GM12891 (cell line): ENCODE results near the gene CFAP92.

Source experiments
- DNase-seq: peaks from one replicate; pipeline ENCODE4 v3.0.0; 2011; ENCODE audit warnings: low spot score; ENCODE audit not compliant: insufficient read length
- FAIRE-seq: peaks from 2 replicates; lab custom pipeline; 2011; peaks lifted over from hg19 to GRCh38; lab: Jason Lieb, UNC
- PAX5 ChIP-seq: IDR thresholded peaks from 2 replicates; pipeline ENCODE4 v1.6.1; 2011; ENCODE audit warnings: low read length, moderate library complexity, mild to moderate bottlenecking; ENCODE audit not compliant: insufficient read depth, severe bottlenecking
- POLR2A ChIP-seq: IDR thresholded peaks from 2 replicates; pipeline ENCODE4 v1.6.1; 2011; ENCODE audit warnings: low read depth, low read length, control low read depth
- POLR2AphosphoS5 ChIP-seq: IDR thresholded peaks from 2 replicates; pipeline ENCODE4 v1.6.1; 2011; ENCODE audit warnings: low read depth, low read length, control low read depth
- POU2F2 ChIP-seq: IDR thresholded peaks from 2 replicates; pipeline ENCODE4 v1.6.1; 2011; ENCODE audit warnings: low read depth, mild to moderate bottlenecking, control low read depth, low read length, moderate library complexity
- SPI1 ChIP-seq: IDR thresholded peaks from 2 replicates; pipeline ENCODE4 v1.6.1; 2011; ENCODE audit warnings: low read depth, low read length, control low read depth
- TAF1 ChIP-seq: IDR thresholded peaks from 2 replicates; pipeline ENCODE4 v1.6.1; 2011; ENCODE audit warnings: low read depth, low read length, control low read depth

Gene CFAP92

GRCh38 chr3:129034642-129035041, 40.8 kb upstream of the CFAP92 start:
- no peak for FAIRE-seq
- TF ChIP-seq SPI1 (no peak), POU2F2 (no peak), PAX5 (no peak), TAF1 (no peak), POLR2AphosphoS5 (no peak), POLR2A (no peak)
- DNase-seq: no peak

- FAIRE-seq (no peak), DNase-seq (no peak)
- TF ChIP-seq PAX5 (no peak), TAF1 (no peak), POLR2AphosphoS5 (no peak), SPI1 (no peak), POU2F2 (no peak), POLR2A (no peak)
Observed at GRCh38 chr3:129033633-129034321, 39.9 kb upstream of the CFAP92 start.

- FAIRE-seq (no peak), DNase-seq (no peak)
- TF ChIP-seq PAX5: no peak
- no peak for TF ChIP-seq TAF1
- TF ChIP-seq POLR2A: no peak
- TF ChIP-seq SPI1: no peak
- no peak for TF ChIP-seq POLR2AphosphoS5
- TF ChIP-seq POU2F2: no peak
Observed at GRCh38 chr3:129033151-129033550, 39.3 kb upstream of the CFAP92 start.

- FAIRE-seq: no peak
- no peak for TF ChIP-seq TAF1
- TF ChIP-seq POLR2A: no peak
- no peak for TF ChIP-seq SPI1
- no peak for TF ChIP-seq POLR2AphosphoS5
- no peak for TF ChIP-seq PAX5
- no peak for TF ChIP-seq POU2F2
Observed at GRCh38 chr3:129032716-129033115, 38.8 kb upstream of the CFAP92 start.

GRCh38 chr3:129031476-129032215, 37.8 kb upstream of the CFAP92 start:
- no peak for DNase-seq
- FAIRE-seq: no peak
- no peak for TF ChIP-seq POLR2A
- TF ChIP-seq SPI1: no peak
- TF ChIP-seq POU2F2: no peak
- no peak for TF ChIP-seq TAF1
- TF ChIP-seq PAX5: no peak

More at GRCh38 chr3:129032716-129033115, 38.8 kb upstream of the CFAP92 start:
- DNase-seq: no peak

GRCh38 chr3:129030611-129031010, 36.7 kb upstream of the CFAP92 start:
- FAIRE-seq (no peak), DNase-seq (no peak)
- TF ChIP-seq SPI1 (no peak), PAX5 (no peak), POLR2A (no peak)

- no peak for DNase-seq
- TF ChIP-seq TAF1 (no peak), POU2F2 (no peak), POLR2AphosphoS5 (no peak), PAX5 (no peak), POLR2A (no peak), SPI1 (no peak)
- no peak for FAIRE-seq
Observed at GRCh38 chr3:129028866-129029265, 35.0 kb upstream of the CFAP92 start.

- TF ChIP-seq POLR2AphosphoS5 (no peak), POU2F2 (no peak), PAX5 (no peak), TAF1 (no peak), POLR2A (no peak), SPI1 (no peak)
- FAIRE-seq (no peak), DNase-seq (no peak)
Observed at GRCh38 chr3:129027544-129027880, 33.6 kb upstream of the CFAP92 start.

- FAIRE-seq: peak; percentile 99
- DNase-seq: peak; percentile 99
- TF ChIP-seq PAX5 (no peak), POU2F2 (peak; percentile 84)
Observed at GRCh38 chr3:129026728-129027543, 33.1 kb upstream of the CFAP92 start.
